Transverse colon (tissue), 3 donors: ENCODE measurements around the gene BMP2K.

ENCODE experiments used
- CTCF ChIP-seq, 5 experiments: fragments of 200-600 bp in 3 of 5; fragments of 450-650 bp in 2 of 5; sonication (generic) in 3 of 5; IDR thresholded peaks; 1 replicate in 2 of 5; 2 replicates in 3 of 5; pipeline ENCODE4 v1.5.1; 2016 to 2017; ENCODE audit warnings: antibody characterized with exemption in 5 of 5, inconsistent platforms in 3 of 5, mild to moderate bottlenecking in 2 of 5, moderate library complexity in 1 of 5
- EP300 ChIP-seq: sonication (generic); formaldehyde crosslinking; IDR thresholded peaks from one replicate; pipeline ENCODE4 v1.6.1; 2017; ENCODE audit warnings: antibody characterized with exemption, low read depth
- POLR2A ChIP-seq: fragments of 450-650 bp; IDR thresholded peaks from one replicate; pipeline ENCODE4 v1.6.1; 2016; ENCODE audit warnings: antibody characterized with exemption, mild to moderate bottlenecking, moderate library complexity

- TF ChIP-seq POLR2A: no peak
- TF ChIP-seq CTCF (IDR thresholded peaks at IDR 0.05): no peak
- no peak for TF ChIP-seq EP300
Measured at GRCh38 chr4:78960926-78961325, 184.8 kb downstream of the BMP2K start.
